Mesothelial cell of epicardium (in vitro differentiated cells): ENCODE measurements around the gene TEDDM1. TPM values are rescaled to one million over a fixed set of nuclear protein-coding genes. Genes with fewer than 3 reads are reported as not detected.
A peak's percentile ranks its signal among the peaks of the same experiment; 100 is the strongest.
"Not testable (repeated sequence)": the region's sequence is repeated elsewhere in the genome, so short reads cannot be mapped to it uniquely, and the experiment has no call there.

Experiments used
- DNase-seq, 2 experiments: peaks; one replicate each; pipeline ENCODE4 v3.0.0; 2021; ENCODE audit warnings: low spot score in 2 of 2; ENCODE audit not compliant: unreplicated experiment in 2 of 2
- H3K27ac Mint-ChIP-seq: 2 replicates; pipeline ENCODE4 v1.8.0; 2021; ENCODE audit warnings: mixed read lengths
- H3K27me3 Mint-ChIP-seq: 2 replicates; pipeline ENCODE4 v1.8.0; 2021; ENCODE audit warnings: low read depth, mixed read lengths
- H3K36me3 Mint-ChIP-seq: 2 replicates; pipeline ENCODE4 v1.8.0; 2021; ENCODE audit warnings: mixed read lengths
- H3K4me1 Mint-ChIP-seq: 2 replicates; pipeline ENCODE4 v1.8.0; 2021; ENCODE audit warnings: mixed read lengths
- H3K4me3 Mint-ChIP-seq: 2 replicates; pipeline ENCODE4 v1.8.0; 2021; ENCODE audit warnings: mild to moderate bottlenecking, moderate library complexity, mixed read lengths
- H3K9me3 Mint-ChIP-seq: 2 replicates; pipeline ENCODE4 v1.8.0; 2021; ENCODE audit warnings: mixed read lengths
- CTCF ChIP-seq: fragments of 200-600 bp; sonication (generic); IDR thresholded peaks from one replicate; pipeline ENCODE4 v1.5.0; 2021; ENCODE audit warnings: antibody characterized with exemption; ENCODE audit not compliant: unreplicated experiment
- total RNA-seq: library from RNA; stranded (reverse); gene quantifications from 3 replicates; pipeline ENCODE4 v1.2.1, GENCODE V29; 2021

The TEDDM1 gene
- total RNA-seq: not detected in 3 replicates

GRCh38 chr1:182400567-182400966 lies at the start of gene TEDDM1:
Gene TEDDM1 (minus strand): TSS chr1:182400667. CDS start chr1:182400485, 182 bp downstream.
- no peak within 1 kb of the TSS for H3K4me3 Mint-ChIP-seq
- H3K4me1 Mint-ChIP-seq: peaks cover 27% of the 10 kb centered on the region
- peaks cover 19% of the 10 kb centered on the region for H3K9me3 Mint-ChIP-seq
- no peaks in the 10 kb centered on the region for H3K36me3 Mint-ChIP-seq
- H3K27ac Mint-ChIP-seq: no peak within 1 kb of the TSS
- no peaks in the 10 kb centered on the region for H3K27me3 Mint-ChIP-seq
- TF ChIP-seq CTCF: no peak
- no peak for DNase-seq

- TF ChIP-seq CTCF: no peak
- Mint-ChIP-seq H3K9me3 (no peaks in the 10 kb centered on the region), H3K36me3 (no peaks in the 10 kb centered on the region), H3K4me3 (no peak within 1 kb of the TSS), H3K27ac (no peak within 1 kb of the TSS), H3K27me3 (peaks cover 6% of the 10 kb centered on the region), H3K4me1 (no peaks in the 10 kb centered on the region)
- no peak for DNase-seq
These were observed 49.6 kb upstream of the TEDDM1 start, which contains the start of gene RGSL1 for GRCh38 chr1:182450087-182450486. Gene RGSL1 (plus strand): TSS chr1:182450146. CDS start chr1:182450166, 20 bp downstream.

- DNase-seq: no peak
- H3K4me3 Mint-ChIP-seq: no peak overlapping the region
- no peaks in the 10 kb centered on the region for H3K4me1 Mint-ChIP-seq
- peaks cover 2% of the 10 kb centered on the region for H3K27me3 Mint-ChIP-seq
- no peak for TF ChIP-seq CTCF
- H3K36me3 Mint-ChIP-seq: no peaks in the 10 kb centered on the region
- no peak overlapping the region for H3K27ac Mint-ChIP-seq
- no peaks in the 10 kb centered on the region for H3K9me3 Mint-ChIP-seq
These were observed 47.2 kb upstream of the TEDDM1 start for GRCh38 chr1:182447660-182448059.

- not testable (repeated sequence) for H3K4me3 Mint-ChIP-seq, H3K27ac Mint-ChIP-seq, H3K36me3 Mint-ChIP-seq
These were observed 46.7 kb upstream of the TEDDM1 start for GRCh38 chr1:182447124-182447523.

GRCh38 chr1:182446033-182446669 lies 45.7 kb upstream of the TEDDM1 start:
- peaks cover 5% of the 10 kb centered on the region for H3K27me3 Mint-ChIP-seq
- H3K4me1 Mint-ChIP-seq: no peaks in the 10 kb centered on the region
- H3K36me3 Mint-ChIP-seq: no peaks in the 10 kb centered on the region
- DNase-seq: no peak
- no peak overlapping the region for H3K27ac Mint-ChIP-seq
- no peaks in the 10 kb centered on the region for H3K9me3 Mint-ChIP-seq
- peak; percentile 72 for TF ChIP-seq CTCF
- no peak overlapping the region for H3K4me3 Mint-ChIP-seq

More at GRCh38 chr1:182447124-182447523, 46.7 kb upstream of the TEDDM1 start:
- not testable (repeated sequence) for H3K27me3 Mint-ChIP-seq, H3K4me1 Mint-ChIP-seq, H3K9me3 Mint-ChIP-seq, DNase-seq

GRCh38 chr1:182444497-182444896 lies 44.0 kb upstream of the TEDDM1 start:
- TF ChIP-seq CTCF: no peak
- no peak for DNase-seq
- no peaks in the 10 kb centered on the region for H3K9me3 Mint-ChIP-seq
- peaks cover 3% of the 10 kb centered on the region for H3K27me3 Mint-ChIP-seq
- H3K4me3 Mint-ChIP-seq: no peak overlapping the region
- H3K36me3 Mint-ChIP-seq: no peaks in the 10 kb centered on the region
- no peak overlapping the region for H3K27ac Mint-ChIP-seq
- H3K4me1 Mint-ChIP-seq: no peaks in the 10 kb centered on the region
